Measurements from ENCODE around the gene FSTL1. TPM values are rescaled to one million over a fixed set of nuclear protein-coding genes. Genes with fewer than 3 reads are reported as not detected.

FSTL1 gene
- total RNA-seq, 6 experiments from 2014 or later: 32.8 to 50.0 (median 45.5) TPM

DNA sequence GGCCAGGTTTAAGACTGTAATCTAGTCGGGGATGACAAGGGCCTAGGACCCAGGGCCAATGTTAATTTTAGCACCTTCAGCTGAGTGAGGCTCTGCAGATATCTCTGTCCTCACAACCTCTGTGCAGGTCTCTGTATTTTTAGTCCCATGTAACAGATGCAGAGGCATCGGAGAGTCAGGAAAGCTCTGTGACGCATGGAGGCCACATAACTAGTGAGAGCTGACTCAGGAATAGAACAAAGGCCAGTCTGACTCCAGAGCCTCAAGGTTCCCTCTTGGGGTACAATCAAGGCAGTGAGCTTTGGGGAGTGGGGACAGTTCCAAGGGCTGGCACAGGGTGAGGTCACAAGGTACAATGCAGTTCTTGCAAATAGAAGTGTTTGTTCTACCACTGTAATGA, 31.0 kb downstream of the FSTL1 start:
- no peaks in the 10 kb centered on the region for H3K36me3 ChIP-seq
- DNase-seq (no peak), ATAC-seq (no peak)
- H3K4me3 ChIP-seq: no peak overlapping the region
- no peaks in the 10 kb centered on the region for H3K27me3 ChIP-seq
- H3K4me1 ChIP-seq: peaks cover 0 to 22% (median 2%) of the 10 kb centered on the region in 4 donors
- 69% methylated on average over 2 of the region's 3 CpGs for WGBS (ENCODE audit: insufficient coverage, low coverage, low lambda C conversion rate, missing lambda C conversion rate)
- H3K27ac ChIP-seq: no peak overlapping the region
- no peak for TF ChIP-seq POLR2A (IDR thresholded peaks at IDR 0.05)
- no peak for TF ChIP-seq CTCF (IDR thresholded peaks at IDR 0.05)
- H3K9me3 ChIP-seq: no peaks in the 10 kb centered on the region
- intact Hi-C loops (cut with DNase I): loop anchor here (5.0 to 10.0 kb wide), 3 partner anchors 138 to 175 kb away; no protein-coding TSS in a partner anchor

- peaks cover 0 to 22% (median 2%) of the 10 kb centered on the region in 4 donors for H3K4me1 ChIP-seq
- H3K36me3 ChIP-seq: no peaks in the 10 kb centered on the region
- intact Hi-C loops (cut with DNase I): loop anchor here (5.0 to 10.0 kb wide), 3 partner anchors 138 to 174 kb away; no protein-coding TSS in a partner anchor
- peak overlapping the region in 1 of 3 donors; percentile 15 for H3K27ac ChIP-seq
- no peaks in the 10 kb centered on the region for H3K9me3 ChIP-seq
- H3K4me3 ChIP-seq: no peak overlapping the region
- peak; percentile 82 to 86 (median 86) for ATAC-seq
- no peaks in the 10 kb centered on the region for H3K27me3 ChIP-seq
- TF ChIP-seq POLR2A (IDR thresholded peaks at IDR 0.05) (no peak), CTCF (IDR thresholded peaks at IDR 0.05) (peak; percentile 60 to 79 (median 70))
- WGBS (ENCODE audit: insufficient coverage, low coverage, low lambda C conversion rate, missing lambda C conversion rate): 3% methylated on average over 6 of the region's 6 CpGs
- peak; percentile 54 to 77 (median 70) for DNase-seq
Observed at GRCh38 chr3:120418866-120419490, 31.8 kb downstream of the FSTL1 start.

- peak in 3 of 4 donors; percentile 1 to 6 (median 6) for ATAC-seq
- H3K27ac ChIP-seq: peak overlapping the region in 1 of 3 donors; percentile 15
- no peak overlapping the region for H3K4me3 ChIP-seq
- intact Hi-C loops (cut with DNase I): loop anchor here (5.0 to 10.0 kb wide), 3 partner anchors 139 to 174 kb away; no protein-coding TSS in a partner anchor
- 30% methylated on average over 7 of the region's 7 CpGs for WGBS (ENCODE audit: insufficient coverage, low coverage, low lambda C conversion rate, missing lambda C conversion rate)
- H3K9me3 ChIP-seq: no peaks in the 10 kb centered on the region
- H3K36me3 ChIP-seq: no peaks in the 10 kb centered on the region
- TF ChIP-seq POLR2A (IDR thresholded peaks at IDR 0.05) (no peak), CTCF (IDR thresholded peaks at IDR 0.05) (no peak)
- H3K27me3 ChIP-seq: no peaks in the 10 kb centered on the region
- peaks cover 0 to 22% (median 2%) of the 10 kb centered on the region in 4 donors for H3K4me1 ChIP-seq
- DNase-seq: no peak
Observed at GRCh38 chr3:120418446-120418845, 32.3 kb downstream of the FSTL1 start.

- under 1% methylated on average over 9 of the region's 9 CpGs for WGBS (ENCODE audit: insufficient coverage, low coverage, low lambda C conversion rate, missing lambda C conversion rate)
Observed at GRCh38 chr3:120417272-120417911, 33.4 kb downstream of the FSTL1 start.

More at GRCh38 chr3:120417272-120417911, 33.4 kb downstream of the FSTL1 start:
- H3K9me3 ChIP-seq: no peaks in the 10 kb centered on the region
- ATAC-seq: peak; percentile 97 to 98 (median 98)
- no peaks in the 10 kb centered on the region for H3K27me3 ChIP-seq
- peak overlapping the region; percentile 7 to 31 (median 31) for H3K4me3 ChIP-seq
- H3K27ac ChIP-seq: peak overlapping the region; percentile 15 to 33 (median 26)
- H3K4me1 ChIP-seq: peaks cover 0 to 27% (median 2%) of the 10 kb centered on the region in 4 donors
- TF ChIP-seq CTCF (IDR thresholded peaks at IDR 0.05) (peak; percentile 91 to 96 (median 92)), POLR2A (IDR thresholded peaks at IDR 0.05) (no peak)
- DNase-seq: peak; percentile 85 to 94 (median 89)
- no peaks in the 10 kb centered on the region for H3K36me3 ChIP-seq
- intact Hi-C loops (cut with DNase I): loop anchor here (5.0 to 10.0 kb wide), 3 partner anchors 140 to 173 kb away; no protein-coding TSS in a partner anchor

Measured in right lobe of liver (tissue), 6 donors.